ENCODE data around the gene HSD17B4.

GRCh38 chr5:119465640-119466039 lies 13.3 kb downstream of the HSD17B4 start:
- no peak for TF ChIP-seq CTCF (IDR thresholded peaks at IDR 0.05)
- no peak for TF ChIP-seq POLR2AphosphoS5 (IDR thresholded peaks at IDR 0.05)

All from transverse colon (tissue), 4 donors.